Omental fat pad (tissue), 4 donors: ENCODE measurements around the gene EIF4B. TPM values are rescaled to one million over a fixed set of nuclear protein-coding genes. Genes with fewer than 3 reads are reported as not detected.

ENCODE experiments used
- ATAC-seq: fragments of 150-250 bp; one replicate; pipeline ENCODE4 v1.9.1; 2016; ENCODE audit warnings: mild to moderate bottlenecking, moderate library complexity; ENCODE audit not compliant: low FRiP score
- DNase-seq: peaks from one replicate; pipeline ENCODE4 v3.0.0-alpha.2; 2019; ENCODE audit warnings: low spot score
- total RNA-seq, 4 donors: library from RNA; depleted of rRNA; stranded (reverse); fragments of >200 nt; gene quantifications; one replicate each; pipeline ENCODE4 v1.1.0, GENCODE V29; 2016
- TF ChIP-seq, protein P1 (sequence below), 3 donors: fragments of 450-650 bp; IDR thresholded peaks; one replicate each; pipeline ENCODE4 v1.5.1; 2016 to 2017; ENCODE audit warnings: antibody characterized with exemption in 3 of 3, mild to moderate bottlenecking in 3 of 3, moderate library complexity in 2 of 3

Gene EIF4B
- total RNA-seq, 4 donors from 2014 or later, result 449 to 633 (median 553) TPM

- peak; percentile 5 for ATAC-seq
Measured at GRCh38 chr12:53073881-53074280, 67.6 kb downstream of the EIF4B start.

DNA sequence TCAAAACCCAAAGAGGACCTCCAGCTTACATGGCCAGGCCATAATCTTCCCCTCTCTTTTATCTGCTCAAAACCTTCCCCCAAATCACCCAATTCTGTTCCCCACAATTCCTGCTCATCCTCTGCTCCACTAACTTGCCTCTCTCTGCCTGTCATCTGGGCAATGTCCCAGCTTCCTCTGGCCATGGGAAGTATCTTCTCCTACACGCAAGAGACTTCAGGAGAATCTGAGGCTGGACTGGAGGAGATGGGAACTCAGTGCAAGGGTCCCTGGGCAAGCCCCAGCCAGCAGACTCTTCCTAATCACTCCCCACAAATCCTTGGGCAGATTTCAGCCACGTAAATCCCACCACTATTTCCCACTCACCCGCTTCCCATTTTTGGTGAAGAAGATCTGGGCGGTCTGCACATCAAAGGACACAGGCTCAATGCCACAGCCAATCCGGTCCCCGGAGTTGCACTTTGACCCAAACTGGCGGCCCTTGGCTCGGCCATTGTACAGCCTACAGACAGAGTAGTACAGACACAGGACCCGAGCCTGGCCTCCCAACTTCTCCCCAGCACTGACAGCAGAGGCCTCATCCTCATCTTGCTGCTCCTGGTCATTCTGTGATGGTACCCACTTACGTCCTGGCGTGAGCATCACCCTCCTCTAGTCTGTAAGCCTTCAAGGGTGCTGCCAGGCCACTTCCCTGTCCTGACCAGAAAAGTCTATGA lies 68.2 kb downstream of the EIF4B start:
- ATAC-seq (no peak), DNase-seq (no peak)
- TF ChIP-seq, protein P1, sequence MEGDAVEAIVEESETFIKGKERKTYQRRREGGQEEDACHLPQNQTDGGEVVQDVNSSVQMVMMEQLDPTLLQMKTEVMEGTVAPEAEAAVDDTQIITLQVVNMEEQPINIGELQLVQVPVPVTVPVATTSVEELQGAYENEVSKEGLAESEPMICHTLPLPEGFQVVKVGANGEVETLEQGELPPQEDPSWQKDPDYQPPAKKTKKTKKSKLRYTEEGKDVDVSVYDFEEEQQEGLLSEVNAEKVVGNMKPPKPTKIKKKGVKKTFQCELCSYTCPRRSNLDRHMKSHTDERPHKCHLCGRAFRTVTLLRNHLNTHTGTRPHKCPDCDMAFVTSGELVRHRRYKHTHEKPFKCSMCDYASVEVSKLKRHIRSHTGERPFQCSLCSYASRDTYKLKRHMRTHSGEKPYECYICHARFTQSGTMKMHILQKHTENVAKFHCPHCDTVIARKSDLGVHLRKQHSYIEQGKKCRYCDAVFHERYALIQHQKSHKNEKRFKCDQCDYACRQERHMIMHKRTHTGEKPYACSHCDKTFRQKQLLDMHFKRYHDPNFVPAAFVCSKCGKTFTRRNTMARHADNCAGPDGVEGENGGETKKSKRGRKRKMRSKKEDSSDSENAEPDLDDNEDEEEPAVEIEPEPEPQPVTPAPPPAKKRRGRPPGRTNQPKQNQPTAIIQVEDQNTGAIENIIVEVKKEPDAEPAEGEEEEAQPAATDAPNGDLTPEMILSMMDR (IDR thresholded peaks at IDR 0.05), result no peak

More at GRCh38 chr12:53073881-53074280, 67.6 kb downstream of the EIF4B start:
- TF ChIP-seq, protein P1 (IDR thresholded peaks at IDR 0.05), result no peak
- no peak for DNase-seq

GRCh38 chr12:53074999-53075370 lies 68.7 kb downstream of the EIF4B start:
- no peak for DNase-seq
- TF ChIP-seq, protein P1 (IDR thresholded peaks at IDR 0.05), result no peak
- ATAC-seq, result no peak

GRCh38 chr12:53076461-53076860 lies 70.2 kb downstream of the EIF4B start:
- DNase-seq, result no peak
- ATAC-seq, result no peak
- TF ChIP-seq, protein P1 (IDR thresholded peaks at IDR 0.05), result no peak

GRCh38 chr12:53077030-53077429 lies 70.8 kb downstream of the EIF4B start:
- no peak for ATAC-seq
- DNase-seq, result no peak
- TF ChIP-seq, protein P1 (IDR thresholded peaks at IDR 0.05), result no peak

DNA sequence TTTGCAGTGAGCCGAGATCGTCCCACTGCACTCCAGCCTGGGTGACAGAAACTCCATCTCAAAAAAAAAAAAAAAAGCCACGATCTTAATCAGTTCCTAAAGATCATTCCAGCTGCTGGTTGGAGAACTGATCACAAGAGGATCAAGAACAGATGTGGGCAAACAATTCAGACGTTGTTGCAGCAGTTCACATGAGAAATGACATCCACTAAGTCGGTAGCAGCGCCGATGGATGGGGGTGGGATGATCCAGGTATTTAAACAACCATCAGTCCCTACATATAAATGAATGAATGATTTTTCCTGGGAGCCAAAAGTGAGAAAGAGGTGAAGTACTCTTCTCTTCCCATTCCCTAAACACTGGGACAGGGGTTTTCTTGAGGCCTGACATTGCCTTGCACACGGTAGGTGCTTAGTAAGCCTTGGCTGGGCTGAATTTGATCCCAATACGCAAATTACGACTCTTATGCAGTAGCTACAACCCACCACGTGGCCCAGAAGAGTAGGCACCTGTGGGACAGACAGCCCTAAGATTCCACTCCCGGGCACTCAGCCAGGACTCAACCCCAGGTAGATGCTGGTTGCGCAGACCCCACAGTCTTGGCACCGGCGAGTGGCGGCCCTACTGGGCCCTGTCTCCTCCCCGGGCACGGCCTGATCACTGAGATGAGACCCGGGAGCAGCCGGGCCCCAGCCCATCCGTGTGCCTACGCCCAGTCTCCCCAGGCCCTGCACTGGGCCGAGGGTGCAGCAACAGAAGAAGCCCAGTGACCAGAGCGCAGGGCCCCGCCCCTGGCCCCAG lies 72.4 kb downstream of the EIF4B start:
- ATAC-seq (peak; percentile 3), DNase-seq (no peak)
- TF ChIP-seq, protein P1 (IDR thresholded peaks at IDR 0.05), result no peak
